HepG2 (cell line): ENCODE measurements around the gene SLC11A1. TPM values are rescaled to one million over a fixed set of nuclear protein-coding genes. Genes with fewer than 3 reads are reported as not detected.

Source experiments
- BRD4 ChIP-seq: sonication (generic); formaldehyde crosslinking; IDR thresholded peaks from 2 replicates; pipeline ENCODE4 v1.4.0; 2020; ENCODE audit warnings: missing genetic modification reagents
- DPF2 ChIP-seq: sonication (generic); formaldehyde crosslinking; IDR thresholded peaks from 2 replicates; pipeline ENCODE4 v1.4.0; 2020; ENCODE audit warnings: mild to moderate bottlenecking, low read depth, missing genetic modification reagents, borderline replicate concordance
- HNRNPK ChIP-seq: fragments of 200-400 bp; formaldehyde crosslinking; IDR thresholded peaks from 2 replicates; pipeline ENCODE4 v1.6.1; 2018; ENCODE audit warnings: low read length, low read depth, moderate library complexity, mild to moderate bottlenecking; ENCODE audit not compliant: poor library complexity, severe bottlenecking
- MIXL1 ChIP-seq: IDR thresholded peaks from 2 replicates; pipeline ENCODE4 v1.6.1; 2016
- SIX1 ChIP-seq: sonication (generic); formaldehyde crosslinking; IDR thresholded peaks from 2 replicates; pipeline ENCODE4 v1.4.0; 2020; ENCODE audit warnings: missing genetic modification reagents, borderline replicate concordance
- SMAD1 ChIP-seq: sonication (generic); formaldehyde crosslinking; IDR thresholded peaks from 2 replicates; pipeline ENCODE4 v1.4.0; 2020; ENCODE audit warnings: missing genetic modification reagents, low read depth, mild to moderate bottlenecking, borderline replicate concordance
- SRSF1 ChIP-seq: fragments of 200-400 bp; formaldehyde crosslinking; optimal IDR thresholded peaks from 2 replicates; pipeline ENCODE3; 2017; ENCODE audit warnings: mild to moderate bottlenecking, low read depth, low read length, moderate library complexity
- ZC3H13 ChIP-seq: sonication (generic); formaldehyde crosslinking; IDR thresholded peaks from 2 replicates; pipeline ENCODE4 v1.8.1; 2023; ENCODE audit warnings: mild to moderate bottlenecking, missing genetic modification reagents, moderate library complexity
- ZNF331 ChIP-seq: sonication (generic); formaldehyde crosslinking; IDR thresholded peaks from 2 replicates; pipeline ENCODE4 v1.4.0; 2020; ENCODE audit warnings: missing genetic modification reagents
- ZNF446 ChIP-seq: sonication (generic); formaldehyde crosslinking; IDR thresholded peaks from 2 replicates; pipeline ENCODE4 v1.5.0; 2020; ENCODE audit warnings: mild to moderate bottlenecking, missing genetic modification reagents
- ZNF550 ChIP-seq: sonication (generic); formaldehyde crosslinking; IDR thresholded peaks from 2 replicates; pipeline ENCODE4 v1.4.0; 2020; ENCODE audit warnings: mild to moderate bottlenecking, missing genetic modification reagents, borderline replicate concordance
- ZNF839 ChIP-seq: sonication (generic); formaldehyde crosslinking; IDR thresholded peaks from 2 replicates; pipeline ENCODE4 v1.4.0; 2020; ENCODE audit warnings: missing genetic modification reagents, mild to moderate bottlenecking, borderline replicate concordance
- polyA plus RNA-seq, 8 experiments: library from polyadenylated mRNA; depleted of rRNA in 3 of 8; stranded (reverse) in 7 of 8; unstranded in 1 of 8; fragments of >200 nt; fragmentation: Illumina TruSeq in 4 of 8; extraction: Trizol in 4 of 8; gene quantifications; 2 replicates each; pipeline versions ENCODE4 v1.2.1 to v1.2.3, GENCODE V29; 2011 to 2016; ENCODE audit warnings: low read depth in 4 of 8, missing spikeins in 1 of 8, mixed read lengths in 1 of 8; ENCODE audit not compliant: insufficient read depth in 1 of 8
- total RNA-seq, 5 experiments: library from RNA; depleted of rRNA; stranded (reverse); fragments of >200 nt; fragmentation: Illumina TruSeq; extraction: Trizol; gene quantifications; 2 replicates each; pipeline ENCODE4 v1.2.3, GENCODE V29; 2016; ENCODE audit warnings: low read depth in 1 of 5
- TF ChIP-seq, protein P1 (sequence below): sonication (generic); formaldehyde crosslinking; conservative IDR thresholded peaks from 2 replicates; pipeline ENCODE4 v1.4.0; 2020; ENCODE audit warnings: missing genetic modification reagents
- TF ChIP-seq, protein P2 (sequence below): sonication (generic); formaldehyde crosslinking; IDR thresholded peaks from 2 replicates; pipeline ENCODE4 v1.8.0; 2022; ENCODE audit warnings: mild to moderate bottlenecking, missing genetic modification reagents
- TF ChIP-seq, protein P3 (sequence below): IDR thresholded peaks from 2 replicates; pipeline ENCODE4 v1.6.1; 2016; ENCODE audit warnings: low read depth, control low read depth
- TF ChIP-seq, protein P4 (sequence below): sonication (generic); formaldehyde crosslinking; IDR thresholded peaks from 2 replicates; pipeline ENCODE4 v1.8.0; 2022; ENCODE audit warnings: missing genetic modification reagents, mild to moderate bottlenecking, moderate library complexity, borderline replicate concordance

The SLC11A1 gene
- total and polyA plus RNA-seq, 2 of the 13 experiments (the other 11 are each of a cell fraction or from before 2014, with no cell fraction given) = 0.33 to 2.3 TPM

DNA sequence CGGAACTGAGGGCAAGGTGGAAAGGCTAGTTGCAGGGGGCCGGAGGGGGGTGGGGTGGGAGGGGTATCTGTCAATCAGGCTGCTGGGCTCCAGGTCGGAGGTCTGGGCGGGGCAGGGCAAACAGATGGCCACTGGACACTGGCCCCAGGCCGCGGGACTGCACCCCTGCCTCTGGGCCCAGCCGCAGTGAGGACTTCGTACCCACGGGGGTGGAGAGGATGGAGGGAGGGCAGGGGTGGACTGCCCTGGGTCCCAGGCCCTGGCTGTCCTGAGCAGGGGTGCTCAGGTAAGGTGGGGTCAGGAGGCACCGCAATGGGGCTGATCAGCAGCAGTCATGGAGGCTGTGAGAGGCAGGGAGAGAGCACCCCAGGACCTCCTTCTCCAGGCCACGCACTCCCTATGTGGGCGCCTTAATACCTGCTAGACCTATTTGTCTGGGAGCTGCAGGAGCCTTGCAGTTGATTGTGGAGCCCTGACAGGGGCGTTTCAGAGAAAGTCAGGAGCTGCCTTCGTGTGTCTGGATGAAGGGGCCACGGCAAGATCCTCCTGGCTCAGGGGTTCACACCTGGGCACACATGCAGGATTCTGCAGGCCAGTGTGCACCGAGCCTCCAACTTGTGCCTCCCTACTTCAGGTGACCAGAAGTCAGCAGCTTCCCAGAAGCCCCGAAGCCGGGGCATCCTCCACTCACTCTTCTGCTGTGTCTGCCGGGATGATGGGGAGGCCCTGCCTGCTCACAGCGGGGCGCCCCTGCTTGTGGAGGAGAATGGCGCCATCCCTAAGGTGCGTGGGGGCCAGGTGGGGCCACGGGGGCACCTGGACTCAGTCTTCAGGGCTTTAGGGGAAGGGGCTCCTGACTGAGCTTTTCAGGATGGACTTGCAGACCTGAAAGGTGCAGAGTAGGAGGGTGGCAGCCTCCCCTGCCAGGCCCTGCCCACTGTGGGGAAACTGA lies 19.1 kb downstream of the SLC11A1 start (continued):
- TF ChIP-seq HNRNPK (peak; percentile 56), DPF2 (peak; percentile 95), SIX1 (no peak), ZNF446 (CRISPR knock-in tag) (0 out of 2 replicates have a peak, but pooled peaks have one; percentile 2), SMAD1 (CRISPR knock-in tag) (no peak; the same call in 1 of the 2 replicates), ZC3H13 (CRISPR knock-in tag) (peak; percentile 8; the same call in 1 of the 2 replicates), ZNF550 (CRISPR knock-in tag) (no peak), ZNF839 (CRISPR knock-in tag) (no peak; the same call in 1 of the 2 replicates), SRSF1 (no peak), ZNF331 (CRISPR knock-in tag) (peak; percentile 91), BRD4 (CRISPR knock-in tag) (0 out of 2 replicates have a peak, but pooled peaks have one; percentile 13), MIXL1 (CRISPR knock-in tag) (no peak; the same call in 1 of the 2 replicates)
- TF ChIP-seq, protein P1, sequence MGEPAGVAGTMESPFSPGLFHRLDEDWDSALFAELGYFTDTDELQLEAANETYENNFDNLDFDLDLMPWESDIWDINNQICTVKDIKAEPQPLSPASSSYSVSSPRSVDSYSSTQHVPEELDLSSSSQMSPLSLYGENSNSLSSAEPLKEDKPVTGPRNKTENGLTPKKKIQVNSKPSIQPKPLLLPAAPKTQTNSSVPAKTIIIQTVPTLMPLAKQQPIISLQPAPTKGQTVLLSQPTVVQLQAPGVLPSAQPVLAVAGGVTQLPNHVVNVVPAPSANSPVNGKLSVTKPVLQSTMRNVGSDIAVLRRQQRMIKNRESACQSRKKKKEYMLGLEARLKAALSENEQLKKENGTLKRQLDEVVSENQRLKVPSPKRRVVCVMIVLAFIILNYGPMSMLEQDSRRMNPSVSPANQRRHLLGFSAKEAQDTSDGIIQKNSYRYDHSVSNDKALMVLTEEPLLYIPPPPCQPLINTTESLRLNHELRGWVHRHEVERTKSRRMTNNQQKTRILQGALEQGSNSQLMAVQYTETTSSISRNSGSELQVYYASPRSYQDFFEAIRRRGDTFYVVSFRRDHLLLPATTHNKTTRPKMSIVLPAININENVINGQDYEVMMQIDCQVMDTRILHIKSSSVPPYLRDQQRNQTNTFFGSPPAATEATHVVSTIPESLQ (CRISPR knock-in tag) = no peak
- TF ChIP-seq, protein P2, sequence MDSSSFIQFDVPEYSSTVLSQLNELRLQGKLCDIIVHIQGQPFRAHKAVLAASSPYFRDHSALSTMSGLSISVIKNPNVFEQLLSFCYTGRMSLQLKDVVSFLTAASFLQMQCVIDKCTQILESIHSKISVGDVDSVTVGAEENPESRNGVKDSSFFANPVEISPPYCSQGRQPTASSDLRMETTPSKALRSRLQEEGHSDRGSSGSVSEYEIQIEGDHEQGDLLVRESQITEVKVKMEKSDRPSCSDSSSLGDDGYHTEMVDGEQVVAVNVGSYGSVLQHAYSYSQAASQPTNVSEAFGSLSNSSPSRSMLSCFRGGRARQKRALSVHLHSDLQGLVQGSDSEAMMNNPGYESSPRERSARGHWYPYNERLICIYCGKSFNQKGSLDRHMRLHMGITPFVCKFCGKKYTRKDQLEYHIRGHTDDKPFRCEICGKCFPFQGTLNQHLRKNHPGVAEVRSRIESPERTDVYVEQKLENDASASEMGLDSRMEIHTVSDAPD = peak; percentile 76; the same call in 1 of the 2 replicates
- TF ChIP-seq, protein P3, sequence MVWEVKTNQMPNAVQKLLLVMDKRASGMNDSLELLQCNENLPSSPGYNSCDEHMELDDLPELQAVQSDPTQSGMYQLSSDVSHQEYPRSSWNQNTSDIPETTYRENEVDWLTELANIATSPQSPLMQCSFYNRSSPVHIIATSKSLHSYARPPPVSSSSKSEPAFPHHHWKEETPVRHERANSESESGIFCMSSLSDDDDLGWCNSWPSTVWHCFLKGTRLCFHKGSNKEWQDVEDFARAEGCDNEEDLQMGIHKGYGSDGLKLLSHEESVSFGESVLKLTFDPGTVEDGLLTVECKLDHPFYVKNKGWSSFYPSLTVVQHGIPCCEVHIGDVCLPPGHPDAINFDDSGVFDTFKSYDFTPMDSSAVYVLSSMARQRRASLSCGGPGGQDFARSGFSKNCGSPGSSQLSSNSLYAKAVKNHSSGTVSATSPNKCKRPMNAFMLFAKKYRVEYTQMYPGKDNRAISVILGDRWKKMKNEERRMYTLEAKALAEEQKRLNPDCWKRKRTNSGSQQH (CRISPR knock-in tag) = peak; percentile 86; the same call in 1 of the 2 replicates
- TF ChIP-seq, protein P4, sequence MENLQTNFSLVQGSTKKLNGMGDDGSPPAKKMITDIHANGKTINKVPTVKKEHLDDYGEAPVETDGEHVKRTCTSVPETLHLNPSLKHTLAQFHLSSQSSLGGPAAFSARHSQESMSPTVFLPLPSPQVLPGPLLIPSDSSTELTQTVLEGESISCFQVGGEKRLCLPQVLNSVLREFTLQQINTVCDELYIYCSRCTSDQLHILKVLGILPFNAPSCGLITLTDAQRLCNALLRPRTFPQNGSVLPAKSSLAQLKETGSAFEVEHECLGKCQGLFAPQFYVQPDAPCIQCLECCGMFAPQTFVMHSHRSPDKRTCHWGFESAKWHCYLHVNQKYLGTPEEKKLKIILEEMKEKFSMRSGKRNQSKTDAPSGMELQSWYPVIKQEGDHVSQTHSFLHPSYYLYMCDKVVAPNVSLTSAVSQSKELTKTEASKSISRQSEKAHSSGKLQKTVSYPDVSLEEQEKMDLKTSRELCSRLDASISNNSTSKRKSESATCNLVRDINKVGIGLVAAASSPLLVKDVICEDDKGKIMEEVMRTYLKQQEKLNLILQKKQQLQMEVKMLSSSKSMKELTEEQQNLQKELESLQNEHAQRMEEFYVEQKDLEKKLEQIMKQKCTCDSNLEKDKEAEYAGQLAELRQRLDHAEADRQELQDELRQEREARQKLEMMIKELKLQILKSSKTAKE = peak; percentile 79; the same call in 1 of the 2 replicates
